Activated CD4-positive, alpha-beta memory T cell treated with anti-CD3 and anti-CD28 coated beads, Interleukin-2, amount 10 ng/mL, durations not matched to agents 7 days and 5 days (primary cell): Measurements from ENCODE around the gene TMEM145. TPM values are rescaled to one million over a fixed set of nuclear protein-coding genes. Genes with fewer than 3 reads are reported as not detected.

Experiments used
- CTCF ChIA-PET: fragments of 350-600 bp; sonication (Branson Sonifier 250); formaldehyde crosslinking; loops from one replicate; lab custom pipeline; 2021; ENCODE audit warnings: antibody characterized with exemption, inconsistent platforms; lab: Charles Lee
- POLR2A ChIA-PET: fragments of 350-600 bp; sonication (Branson Sonifier 250); formaldehyde crosslinking; loops from one replicate; lab custom pipeline; 2021; ENCODE audit warnings: antibody characterized with exemption; lab: Charles Lee
- DNase-seq: peaks from one replicate; pipeline ENCODE4 v3.0.0-alpha.2; 2020
- H3K27ac Mint-ChIP-seq: one replicate; pipeline ENCODE4 v1.8.0; 2021; ENCODE audit warnings: mild to moderate bottlenecking, mixed read lengths
- H3K27me3 Mint-ChIP-seq: one replicate; pipeline ENCODE4 v1.8.0; 2021; ENCODE audit warnings: mixed read lengths
- H3K36me3 Mint-ChIP-seq: one replicate; pipeline ENCODE4 v1.8.0; 2021; ENCODE audit warnings: low read depth, mixed read lengths
- H3K4me1 Mint-ChIP-seq: one replicate; pipeline ENCODE4 v1.8.0; 2021; ENCODE audit warnings: mixed read lengths
- H3K4me3 Mint-ChIP-seq: one replicate; pipeline ENCODE4 v1.8.0; 2021; ENCODE audit warnings: mild to moderate bottlenecking, mixed read lengths
- H3K9me3 Mint-ChIP-seq: one replicate; pipeline ENCODE4 v1.8.0; 2021; ENCODE audit warnings: mixed read lengths
- total RNA-seq, 2 experiments: library from RNA; stranded (reverse); gene quantifications; one replicate each; pipeline ENCODE4 v1.2.3, GENCODE V29; 2021

The TMEM145 gene
- total RNA-seq, 2 experiments from 2014 or later: 0.23 TPM; not detected in 1

DNA sequence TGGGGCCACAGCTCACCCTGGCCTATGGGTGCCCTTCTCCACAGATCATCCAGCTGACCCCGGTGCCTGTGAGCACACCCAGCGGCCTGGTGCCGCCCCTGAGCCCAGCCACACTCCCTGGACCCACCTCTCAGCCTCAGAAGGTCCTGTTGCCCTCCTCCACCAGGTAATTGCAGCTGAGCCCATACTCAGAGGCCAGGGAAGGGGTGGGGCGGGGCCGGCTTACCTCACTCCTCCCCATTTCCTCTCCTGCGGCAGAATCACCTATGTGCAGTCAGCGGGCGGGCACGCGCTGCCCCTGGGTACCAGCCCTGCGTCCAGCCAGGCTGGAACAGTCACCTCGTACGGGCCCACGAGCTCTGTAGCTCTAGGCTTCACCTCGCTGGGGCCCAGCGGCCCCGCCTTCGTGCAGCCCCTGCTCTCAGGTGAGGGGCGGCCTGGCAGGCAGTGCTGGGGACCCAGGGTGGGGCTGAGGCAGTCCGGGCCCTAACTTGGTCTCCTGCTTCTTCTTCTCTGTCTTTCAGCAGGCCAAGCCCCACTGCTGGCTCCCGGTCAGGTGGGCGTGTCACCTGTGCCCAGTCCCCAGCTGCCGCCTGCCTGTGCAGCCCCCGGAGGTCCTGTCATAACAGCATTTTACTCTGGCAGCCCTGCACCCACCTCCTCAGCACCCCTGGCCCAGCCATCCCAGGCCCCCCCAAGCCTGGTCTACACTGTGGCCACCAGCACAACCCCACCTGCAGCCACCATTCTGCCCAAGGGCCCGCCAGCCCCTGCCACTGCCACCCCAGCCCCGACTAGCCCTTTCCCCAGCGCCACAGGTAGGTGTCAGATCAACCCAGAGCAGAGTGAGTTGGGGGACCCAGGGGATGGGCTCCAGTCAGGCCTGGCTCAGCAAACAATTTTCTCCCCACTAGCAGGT lies 20.8 kb upstream of the TMEM145 start:
- no peaks in the 10 kb centered on the region for H3K27me3 Mint-ChIP-seq
- H3K27ac Mint-ChIP-seq: no peak overlapping the region
- peaks cover 51% of the 10 kb centered on the region for H3K36me3 Mint-ChIP-seq
- ChIA-PET POLR2A (no interaction called here), CTCF (interaction anchor here (1.1 to 1.3 kb wide), 2 partner anchors 160 to 161 kb away, joined by 3 to 4 read pairs; partner anchors contain the start of gene POU2F2)
- H3K9me3 Mint-ChIP-seq: no peaks in the 10 kb centered on the region
- DNase-seq: no peak
- peaks cover 10% of the 10 kb centered on the region for H3K4me1 Mint-ChIP-seq
- H3K4me3 Mint-ChIP-seq: no peak overlapping the region

DNA sequence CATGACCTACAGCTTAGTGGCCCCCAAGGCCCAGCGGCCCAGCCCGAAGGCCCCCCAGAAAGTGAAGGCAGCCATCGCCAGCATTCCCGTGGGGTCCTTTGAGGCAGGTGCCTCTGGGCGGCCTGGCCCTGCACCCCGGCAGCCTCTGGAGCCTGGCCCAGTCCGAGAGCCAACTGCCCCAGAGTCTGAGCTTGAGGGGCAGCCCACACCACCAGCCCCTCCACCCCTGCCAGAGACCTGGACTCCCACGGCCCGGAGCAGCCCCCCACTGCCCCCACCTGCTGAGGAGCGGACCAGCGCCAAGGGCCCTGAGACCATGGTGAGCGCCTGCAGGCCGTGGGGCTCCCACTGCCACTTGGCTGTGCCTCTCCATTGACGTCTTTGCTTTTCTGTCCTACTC lies 20.1 kb upstream of the TMEM145 start:
- peaks cover 47% of the 10 kb centered on the region for H3K36me3 Mint-ChIP-seq
- ChIA-PET CTCF (interaction anchor here (1.1 to 1.3 kb wide), 2 partner anchors 160 to 162 kb away, joined by 3 to 4 read pairs; partner anchors contain the start of gene POU2F2), POLR2A (no interaction called here)
- H3K4me1 Mint-ChIP-seq: peaks cover 10% of the 10 kb centered on the region
- H3K9me3 Mint-ChIP-seq: no peaks in the 10 kb centered on the region
- DNase-seq: no peak
- no peaks in the 10 kb centered on the region for H3K27me3 Mint-ChIP-seq
- no peak overlapping the region for H3K4me3 Mint-ChIP-seq
- H3K27ac Mint-ChIP-seq: no peak overlapping the region

DNA sequence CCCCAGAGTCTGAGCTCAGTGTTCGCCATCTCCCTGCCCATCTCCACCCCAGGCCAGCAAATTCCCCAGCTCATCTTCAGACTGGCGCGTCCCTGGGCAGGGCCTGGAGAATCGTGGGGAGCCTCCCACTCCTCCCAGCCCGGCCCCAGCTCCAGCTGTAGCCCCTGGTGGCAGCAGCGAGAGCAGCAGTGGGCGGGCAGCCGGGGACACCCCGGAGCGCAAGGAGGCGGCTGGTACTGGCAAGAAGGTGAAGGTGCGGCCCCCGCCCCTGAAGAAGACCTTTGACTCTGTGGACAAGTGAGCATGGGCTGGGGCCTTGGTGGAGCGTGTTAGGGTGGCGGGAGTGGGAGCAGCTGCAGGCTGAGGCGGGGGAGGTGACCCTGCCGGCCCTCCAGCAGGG lies 19.6 kb upstream of the TMEM145 start:
- no peak overlapping the region for H3K4me3 Mint-ChIP-seq
- no peaks in the 10 kb centered on the region for H3K9me3 Mint-ChIP-seq
- no peaks in the 10 kb centered on the region for H3K27me3 Mint-ChIP-seq
- H3K4me1 Mint-ChIP-seq: peaks cover 10% of the 10 kb centered on the region
- ChIA-PET POLR2A (no interaction called here), CTCF (interaction anchor here (1.1 kb wide), 1 partner anchor 162 kb away, joined by 3 read pairs; no protein-coding TSS in a partner anchor)
- peaks cover 47% of the 10 kb centered on the region for H3K36me3 Mint-ChIP-seq
- no peak overlapping the region for H3K27ac Mint-ChIP-seq
- DNase-seq: no peak

DNA sequence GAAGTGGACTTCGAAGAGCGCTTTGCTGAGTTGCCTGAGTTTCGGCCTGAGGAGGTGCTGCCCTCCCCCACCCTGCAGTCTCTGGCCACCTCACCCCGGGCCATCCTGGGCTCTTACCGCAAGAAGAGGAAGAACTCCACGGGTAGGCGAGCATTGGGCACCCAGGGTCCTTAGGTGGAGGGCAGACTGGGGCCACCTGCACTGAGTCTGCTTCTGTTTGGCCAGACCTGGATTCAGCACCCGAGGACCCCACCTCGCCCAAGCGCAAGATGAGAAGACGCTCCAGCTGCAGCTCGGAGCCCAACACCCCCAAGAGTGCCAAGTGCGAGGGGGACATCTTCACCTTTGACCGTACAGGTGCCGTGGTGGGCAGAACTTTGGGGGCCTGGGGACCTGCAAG lies 19.2 kb upstream of the TMEM145 start:
- Mint-ChIP-seq H3K9me3 (no peaks in the 10 kb centered on the region), H3K4me1 (peaks cover 10% of the 10 kb centered on the region), H3K27me3 (no peaks in the 10 kb centered on the region), H3K27ac (no peak overlapping the region), H3K4me3 (no peak overlapping the region), H3K36me3 (peaks cover 47% of the 10 kb centered on the region)
- POLR2A ChIA-PET: no interaction called here
- CTCF ChIA-PET: no interaction called here
- DNase-seq: no peak

- no peak overlapping the region for H3K27ac Mint-ChIP-seq
- peaks cover 10% of the 10 kb centered on the region for H3K4me1 Mint-ChIP-seq
- ChIA-PET CTCF (interaction anchor here (0.5 to 1.3 kb wide), 4 partner anchors 10 to 186 kb away, joined by 3 to 4 read pairs (median 4); partner anchors contain the start of gene POU2F2), POLR2A (interaction anchor here (0.6 to 1.4 kb wide), 3 partner anchors 10 to 14 kb away, joined by 3 to 4 read pairs (median 3); no protein-coding TSS in a partner anchor)
- H3K27me3 Mint-ChIP-seq: no peaks in the 10 kb centered on the region
- DNase-seq: no peak
- H3K36me3 Mint-ChIP-seq: peaks cover 43% of the 10 kb centered on the region
- H3K4me3 Mint-ChIP-seq: no peak overlapping the region
- no peaks in the 10 kb centered on the region for H3K9me3 Mint-ChIP-seq
Observed at GRCh38 chr19:42294471-42295137, 18.5 kb upstream of the TMEM145 start.

DNA sequence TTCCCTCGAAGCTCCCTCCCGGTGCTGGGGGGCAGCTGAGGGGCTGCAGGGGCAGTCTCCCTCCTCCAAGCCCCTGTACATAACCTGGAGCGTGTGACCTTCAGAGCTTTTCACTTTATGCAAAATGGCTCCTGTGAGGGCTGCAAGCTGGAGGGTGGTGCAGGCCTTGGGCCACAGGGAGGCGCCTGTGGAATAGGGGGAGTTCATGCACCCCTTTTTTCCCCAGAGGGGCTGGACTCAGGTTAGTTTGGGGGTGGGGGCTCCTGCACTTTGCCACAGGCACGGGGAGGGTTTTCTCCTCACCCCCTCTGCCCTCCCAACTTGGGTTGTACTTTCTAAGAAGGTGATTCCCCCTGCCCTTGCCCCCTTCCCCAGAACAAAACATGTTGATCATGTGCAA lies 17.8 kb upstream of the TMEM145 start:
- CTCF ChIA-PET: interaction anchor here (0.6 to 1.3 kb wide), 4 partner anchors 11 to 415 kb away, joined by 4 to 5 read pairs (median 4); partner anchors contain the start of gene POU2F2
- Mint-ChIP-seq H3K9me3 (no peaks in the 10 kb centered on the region), H3K27ac (no peak overlapping the region), H3K4me3 (no peak overlapping the region), H3K36me3 (peaks cover 40% of the 10 kb centered on the region), H3K27me3 (no peaks in the 10 kb centered on the region), H3K4me1 (peaks cover 14% of the 10 kb centered on the region)
- no peak for DNase-seq
- POLR2A ChIA-PET: interaction anchor here (0.6 to 1.4 kb wide), 3 partner anchors 10 to 15 kb away, joined by 3 to 4 read pairs (median 3); no protein-coding TSS in a partner anchor

DNA sequence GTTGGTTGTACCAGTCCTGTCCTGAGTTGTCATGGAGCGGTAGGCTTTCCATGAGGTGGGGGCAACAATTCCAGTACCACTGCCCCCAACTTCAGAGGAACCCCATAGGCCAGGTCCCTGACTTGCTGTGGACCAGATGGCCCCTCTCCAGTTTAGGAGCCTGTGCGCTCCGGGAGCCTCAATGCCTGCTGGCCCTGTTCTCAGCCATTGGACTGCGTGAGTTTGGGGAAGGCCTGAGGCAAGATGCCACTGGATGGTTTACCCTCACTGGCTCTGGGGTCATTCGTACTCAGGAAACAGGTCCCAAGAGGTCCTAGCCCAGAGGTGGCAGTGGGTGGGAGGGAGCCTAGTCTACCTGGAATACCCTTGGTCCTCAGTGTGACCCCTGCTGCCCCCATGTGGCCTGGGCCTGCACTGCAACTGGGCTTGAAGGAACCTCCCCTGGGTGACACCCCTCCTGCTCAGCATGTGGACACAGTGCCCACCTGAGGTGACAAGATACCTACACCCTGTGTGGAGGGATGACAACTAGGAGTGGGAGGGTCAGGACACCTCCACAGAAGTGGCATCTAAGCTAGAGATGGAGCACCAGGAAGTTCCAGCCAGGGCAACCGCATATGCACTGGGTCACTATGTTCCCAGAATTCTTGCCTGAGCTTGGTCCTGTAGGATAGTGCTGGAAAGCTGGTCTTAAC lies 17.1 kb upstream of the TMEM145 start:
- ChIA-PET POLR2A (interaction anchor here (0.7 to 1.7 kb wide), 3 partner anchors 11 to 75 kb away, joined by 3 to 4 read pairs (median 3); no protein-coding TSS in a partner anchor), CTCF (interaction anchor here (0.6 to 3.5 kb wide), 12 partner anchors 10 to 416 kb away, joined by 3 to 14 read pairs (median 4); partner anchors contain the start of genes GSK3A and POU2F2)
- peaks cover 14% of the 10 kb centered on the region for H3K4me1 Mint-ChIP-seq
- peak overlapping the region; percentile 10 for H3K27ac Mint-ChIP-seq
- peak; percentile 88 for DNase-seq
- no peak overlapping the region for H3K4me3 Mint-ChIP-seq
- H3K36me3 Mint-ChIP-seq: peaks cover 40% of the 10 kb centered on the region
- no peaks in the 10 kb centered on the region for H3K27me3 Mint-ChIP-seq
- no peaks in the 10 kb centered on the region for H3K9me3 Mint-ChIP-seq

DNA sequence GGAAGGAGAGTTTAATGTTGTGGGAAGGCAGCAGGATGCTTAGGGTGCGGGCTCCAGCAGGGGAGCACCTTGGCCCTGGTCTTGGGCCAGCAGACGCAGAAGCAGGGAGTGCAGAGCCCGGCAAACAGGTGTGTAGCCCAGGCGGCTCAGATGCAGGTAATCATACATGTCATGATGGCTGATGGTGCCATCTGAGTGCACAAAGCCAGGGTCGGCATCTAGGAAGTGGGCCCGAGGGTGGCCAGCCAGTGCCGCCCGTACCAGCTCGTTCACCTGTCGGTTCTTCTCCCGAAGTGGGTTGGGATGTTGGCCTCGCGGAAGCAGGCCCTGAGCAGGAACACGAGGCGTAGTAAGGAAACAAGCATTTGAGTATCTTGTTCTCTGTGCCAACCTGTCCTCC lies 16.1 kb upstream of the TMEM145 start:
- Mint-ChIP-seq H3K4me1 (peaks cover 17% of the 10 kb centered on the region), H3K27me3 (no peaks in the 10 kb centered on the region), H3K36me3 (peaks cover 30% of the 10 kb centered on the region), H3K9me3 (no peaks in the 10 kb centered on the region), H3K4me3 (no peak overlapping the region), H3K27ac (no peak overlapping the region)
- ChIA-PET CTCF (interaction anchor here (0.9 to 3.5 kb wide), 7 partner anchors 9 to 194 kb away, joined by 3 to 14 read pairs (median 6); partner anchors contain the start of gene GSK3A), POLR2A (interaction anchor here (1.7 kb wide), 1 partner anchor 76 kb away, joined by 3 read pairs; no protein-coding TSS in a partner anchor)
- DNase-seq: no peak

- peak within 1 kb of the TSS; percentile 66 for H3K27ac Mint-ChIP-seq
- peaks cover 29% of the 10 kb centered on the region for H3K4me1 Mint-ChIP-seq
- DNase-seq: peak; percentile 33
- peaks cover 4% of the 10 kb centered on the region for H3K36me3 Mint-ChIP-seq
- peak within 1 kb of the TSS; percentile 81 for H3K4me3 Mint-ChIP-seq
- ChIA-PET POLR2A (interaction anchor here (0.9 to 2.0 kb wide), 4 partner anchors 17 to 31 kb away, joined by 3 to 9 read pairs (median 5); no protein-coding TSS in a partner anchor), CTCF (no interaction called here)
- no peaks in the 10 kb centered on the region for H3K9me3 Mint-ChIP-seq
- no peaks in the 10 kb centered on the region for H3K27me3 Mint-ChIP-seq
Observed at GRCh38 chr19:42301646-42302203, 11.4 kb upstream of the TMEM145 start, which contains the start of gene PRR19. TSS of gene PRR19 (plus strand) at chr19:42302132. CDS start at chr19:42309585, 7,453 bp downstream.

GRCh38 chr19:42303101-42303464 lies 10.0 kb upstream of the TMEM145 start:
- Mint-ChIP-seq H3K36me3 (no peaks in the 10 kb centered on the region), H3K27me3 (no peaks in the 10 kb centered on the region), H3K4me3 (peak overlapping the region; percentile 81), H3K9me3 (no peaks in the 10 kb centered on the region), H3K27ac (peak overlapping the region; percentile 66), H3K4me1 (peaks cover 29% of the 10 kb centered on the region)
- ChIA-PET CTCF (interaction anchor here (0.7 to 1.9 kb wide), 2 partner anchors 20 to 170 kb away, joined by 4 read pairs; no protein-coding TSS in a partner anchor), POLR2A (interaction anchor here (0.7 to 2.0 kb wide), 5 partner anchors 19 to 127 kb away, joined by 3 to 9 read pairs (median 4); no protein-coding TSS in a partner anchor)
- DNase-seq: no peak

DNA sequence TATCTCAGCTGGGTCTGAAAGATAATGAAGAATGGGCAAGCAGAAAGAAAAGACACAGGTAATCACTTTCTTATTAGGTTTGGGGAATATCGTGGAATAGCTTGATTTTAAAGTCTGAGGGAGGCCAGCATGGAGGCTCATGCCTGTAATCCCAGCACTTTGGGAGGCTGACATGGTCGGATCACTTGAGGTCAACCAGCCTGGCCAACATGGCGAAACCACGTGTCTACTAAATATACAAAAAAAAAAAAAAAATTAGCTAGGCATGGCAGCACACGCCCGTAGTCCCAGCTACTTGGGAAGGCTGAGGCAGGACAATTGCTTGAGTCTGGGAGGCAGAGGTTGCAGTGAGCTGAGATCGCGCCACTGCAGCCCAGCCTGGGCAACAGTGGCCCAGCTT lies 9.2 kb upstream of the TMEM145 start:
- H3K36me3 Mint-ChIP-seq: no peaks in the 10 kb centered on the region
- ChIA-PET CTCF (interaction anchor here (0.7 to 1.9 kb wide), 4 partner anchors 19 to 195 kb away, joined by 3 to 4 read pairs (median 4); partner anchors contain the start of gene GSK3A), POLR2A (interaction anchor here (0.7 to 1.1 kb wide), 3 partner anchors 92 to 172 kb away, joined by 3 to 4 read pairs (median 3); partner anchors contain the start of gene POU2F2)
- no peaks in the 10 kb centered on the region for H3K27me3 Mint-ChIP-seq
- no peak overlapping the region for H3K27ac Mint-ChIP-seq
- peak overlapping the region; percentile 26 for H3K4me3 Mint-ChIP-seq
- H3K4me1 Mint-ChIP-seq: peaks cover 29% of the 10 kb centered on the region
- no peaks in the 10 kb centered on the region for H3K9me3 Mint-ChIP-seq
- DNase-seq: no peak
